ENCODE data around the gene CHD3.
A peak's percentile ranks its signal among the peaks of the same experiment; 100 is the strongest.

The CHD3 gene

GRCh38 chr17:7850701-7851437 is 37.7 kb upstream of the CHD3 start:
- TF ChIP-seq CTCF (conservative IDR thresholded peaks at IDR 0.05; ENCODE audit: control insufficient read depth, insufficient read depth, low read depth, low read length): no peak
- DNase-seq (ENCODE audit: low read depth): no peak
- no peak overlapping the region for H3K4me3 ChIP-seq (ENCODE audit: control insufficient read depth, low read depth, low read length)

GRCh38 chr17:7851438-7852261 is 36.9 kb upstream of the CHD3 start:
- no peak overlapping the region for H3K4me3 ChIP-seq (ENCODE audit: control insufficient read depth, low read depth, low read length)
- peak; percentile 89 for TF ChIP-seq CTCF (conservative IDR thresholded peaks at IDR 0.05; ENCODE audit: control insufficient read depth, insufficient read depth, low read depth, low read length)
- DNase-seq (ENCODE audit: low read depth): peak; percentile 85

GRCh38 chr17:7852262-7852670 is 36.3 kb upstream of the CHD3 start:
- TF ChIP-seq CTCF (conservative IDR thresholded peaks at IDR 0.05; ENCODE audit: control insufficient read depth, insufficient read depth, low read depth, low read length): no peak

GRCh38 chr17:7852919-7853690 is 35.5 kb upstream of the CHD3 start:
- no peak for DNase-seq (ENCODE audit: low read depth)
- TF ChIP-seq CTCF (conservative IDR thresholded peaks at IDR 0.05; ENCODE audit: control insufficient read depth, insufficient read depth, low read depth, low read length): no peak
- no peak overlapping the region for H3K4me3 ChIP-seq (ENCODE audit: control insufficient read depth, low read depth, low read length)

More at GRCh38 chr17:7852262-7852670, 36.3 kb upstream of the CHD3 start:
- no peak for DNase-seq (ENCODE audit: low read depth)
- H3K4me3 ChIP-seq (ENCODE audit: control insufficient read depth, low read depth, low read length): no peak overlapping the region

- no peak overlapping the region for H3K4me3 ChIP-seq (ENCODE audit: control insufficient read depth, low read depth, low read length)
- no peak for DNase-seq (ENCODE audit: low read depth)
- no peak for TF ChIP-seq CTCF (conservative IDR thresholded peaks at IDR 0.05; ENCODE audit: control insufficient read depth, insufficient read depth, low read depth, low read length)
Measured at GRCh38 chr17:7853691-7854038, 34.9 kb upstream of the CHD3 start.

GRCh38 chr17:7854078-7854777 is 34.4 kb upstream of the CHD3 start:
- DNase-seq (ENCODE audit: low read depth): no peak
- H3K4me3 ChIP-seq (ENCODE audit: control insufficient read depth, low read depth, low read length): no peak overlapping the region
- TF ChIP-seq CTCF (conservative IDR thresholded peaks at IDR 0.05; ENCODE audit: control insufficient read depth, insufficient read depth, low read depth, low read length): no peak
